Fibroblast of skin of left biceps (primary cell): ENCODE results near the gene RREB1.
"Not testable (repeated sequence)": the region's sequence is repeated elsewhere in the genome, so short reads cannot be mapped to it uniquely, and the experiment has no call there.

ENCODE experiments used
- DNase-seq, 2 experiments: peaks; one replicate each; pipeline ENCODE4 v3.0.0-alpha.2; 2013; ENCODE audit warnings: low read depth in 2 of 2

The RREB1 gene

DNA sequence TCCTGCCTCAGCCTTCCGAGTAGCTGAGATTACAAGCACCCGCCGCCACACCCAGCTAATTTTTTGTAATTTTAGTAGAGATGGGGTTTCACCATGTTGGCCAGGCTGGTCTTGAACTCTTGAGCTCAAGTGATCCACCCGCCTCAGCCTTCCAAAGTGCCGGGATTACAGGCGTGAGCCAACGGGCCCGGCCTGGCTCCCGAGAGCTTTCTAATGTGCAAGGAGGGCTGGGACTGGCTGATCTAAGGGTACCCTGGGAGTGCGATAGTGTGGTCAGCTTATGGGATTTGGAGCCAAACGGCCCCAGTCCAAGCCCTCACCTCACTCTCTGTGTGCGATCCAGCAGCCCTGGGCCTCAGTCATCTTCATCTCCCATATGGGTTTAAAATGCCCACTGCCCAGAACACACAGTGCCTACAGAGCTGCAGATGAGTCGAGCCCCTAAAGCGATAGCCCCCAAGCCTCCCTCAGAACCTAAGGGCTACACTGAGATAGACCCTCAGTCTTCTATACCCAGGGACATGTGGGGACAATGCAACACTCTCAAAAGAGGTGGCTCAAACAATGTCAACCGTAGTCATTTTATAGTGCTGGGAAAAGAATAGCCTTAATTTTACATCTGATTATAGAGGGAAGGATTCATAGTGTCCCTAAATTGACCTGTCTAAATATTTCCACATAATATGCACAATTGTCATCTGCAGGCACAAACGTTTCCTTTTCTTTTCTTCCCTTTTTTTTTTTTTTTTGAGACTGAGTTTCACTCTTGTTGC, 155.2 kb downstream of the RREB1 start:
- no peak for DNase-seq

DNA sequence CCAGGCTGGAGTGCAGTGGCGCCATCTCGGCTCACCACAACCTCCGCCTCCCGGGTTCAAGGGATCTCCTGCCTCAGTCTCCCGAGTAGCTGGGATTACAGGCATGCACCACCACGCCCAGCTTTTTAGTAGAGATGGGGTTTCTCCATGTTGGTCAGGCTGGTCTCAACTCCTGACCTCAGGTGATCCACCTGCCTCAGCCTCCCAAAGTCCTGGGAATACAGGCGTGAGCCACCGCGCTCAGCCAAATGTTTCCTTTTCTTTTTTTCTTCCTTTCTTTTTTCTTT, 155.7 kb downstream of the RREB1 start:
- DNase-seq, result not testable (repeated sequence)

DNA sequence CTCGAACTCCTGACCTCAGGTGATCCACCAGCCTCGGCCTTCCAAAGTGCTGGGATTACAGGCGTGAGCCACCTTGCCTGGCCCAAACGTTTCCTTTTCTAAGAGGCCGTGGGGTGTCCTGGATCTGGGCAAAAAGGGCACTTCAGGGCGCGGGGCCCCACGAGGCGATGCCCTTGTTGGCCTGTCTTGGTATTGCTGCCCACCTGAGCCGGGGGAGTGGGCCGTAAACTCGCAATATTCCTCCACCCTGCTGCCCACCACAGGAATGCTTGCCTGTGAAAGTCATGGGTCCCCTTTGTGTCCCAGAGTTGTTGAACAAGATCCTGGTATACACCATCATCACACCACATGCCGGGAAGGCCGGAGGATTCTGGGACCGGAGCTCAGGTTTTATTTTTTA, 156.3 kb downstream of the RREB1 start:
- DNase-seq, result no peak

DNA sequence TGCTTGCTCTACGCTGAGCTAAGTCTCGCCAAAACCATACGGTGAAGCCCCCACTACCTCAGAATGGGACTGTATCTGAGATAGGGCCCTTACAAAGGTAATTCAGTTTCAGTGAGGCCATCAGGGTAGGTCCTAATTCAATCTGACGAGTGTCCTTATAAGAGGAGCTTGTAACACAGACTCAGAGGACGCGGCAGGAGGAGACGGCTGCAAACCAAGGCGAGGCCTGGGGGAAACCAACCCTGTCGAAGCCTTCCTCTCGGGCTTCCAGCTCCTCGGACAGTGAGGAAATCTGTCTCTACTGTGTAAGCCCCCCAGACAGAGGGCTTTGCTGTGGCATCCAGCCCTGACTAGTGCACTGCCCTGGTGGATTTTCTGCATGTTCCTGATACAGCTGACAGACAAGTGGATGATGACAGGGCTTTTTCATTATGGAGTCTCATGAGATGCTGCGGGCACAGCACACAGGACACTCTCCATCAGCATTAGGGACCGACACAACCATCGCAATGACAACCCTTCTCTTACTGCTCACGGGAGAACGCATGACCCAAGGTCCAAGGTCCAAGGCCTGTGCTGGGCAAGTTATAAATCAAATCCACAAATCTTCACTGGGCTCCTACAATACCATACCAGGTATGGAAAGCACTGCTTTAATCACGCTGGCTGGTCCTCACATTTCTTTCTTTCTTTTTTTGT, 157.1 kb downstream of the RREB1 start:
- DNase-seq, result no peak

DNA sequence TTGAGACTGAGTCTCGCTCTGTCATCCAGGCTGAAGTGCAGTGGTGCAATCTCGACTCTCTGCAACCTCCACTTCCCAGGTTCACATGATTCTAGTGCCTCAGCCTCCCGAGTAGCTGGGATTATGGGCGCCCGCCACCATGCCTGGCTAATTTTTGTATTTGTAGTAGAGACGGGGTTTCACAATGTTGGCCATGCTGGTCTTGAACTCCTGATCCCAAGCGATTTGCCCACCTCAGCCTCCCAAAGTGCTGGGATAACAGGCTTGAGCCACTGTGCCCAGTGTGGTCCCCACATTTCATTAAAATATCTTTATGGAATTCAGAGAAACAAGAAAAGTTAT, 157.6 kb downstream of the RREB1 start:
- not testable (repeated sequence) for DNase-seq

DNA sequence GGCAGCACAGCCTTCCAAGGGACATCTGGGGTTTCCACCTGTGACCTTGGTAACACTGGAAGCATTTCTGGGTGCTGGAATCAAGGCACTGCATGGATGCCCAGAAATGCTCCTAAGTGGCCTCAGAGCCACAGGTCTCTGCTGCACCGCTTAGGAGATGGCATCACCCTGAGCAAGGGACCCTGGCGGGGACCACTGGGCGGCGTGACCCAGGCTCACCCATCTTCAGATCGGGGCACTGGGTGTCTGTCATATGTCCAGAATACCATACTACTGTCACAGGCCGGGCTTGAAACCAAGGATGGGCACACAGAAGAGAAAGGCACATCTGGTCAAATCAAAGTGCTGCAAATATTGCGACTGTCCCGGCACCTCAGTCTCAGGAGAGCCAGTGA, 159.3 kb downstream of the RREB1 start:
- no peak for DNase-seq

DNA sequence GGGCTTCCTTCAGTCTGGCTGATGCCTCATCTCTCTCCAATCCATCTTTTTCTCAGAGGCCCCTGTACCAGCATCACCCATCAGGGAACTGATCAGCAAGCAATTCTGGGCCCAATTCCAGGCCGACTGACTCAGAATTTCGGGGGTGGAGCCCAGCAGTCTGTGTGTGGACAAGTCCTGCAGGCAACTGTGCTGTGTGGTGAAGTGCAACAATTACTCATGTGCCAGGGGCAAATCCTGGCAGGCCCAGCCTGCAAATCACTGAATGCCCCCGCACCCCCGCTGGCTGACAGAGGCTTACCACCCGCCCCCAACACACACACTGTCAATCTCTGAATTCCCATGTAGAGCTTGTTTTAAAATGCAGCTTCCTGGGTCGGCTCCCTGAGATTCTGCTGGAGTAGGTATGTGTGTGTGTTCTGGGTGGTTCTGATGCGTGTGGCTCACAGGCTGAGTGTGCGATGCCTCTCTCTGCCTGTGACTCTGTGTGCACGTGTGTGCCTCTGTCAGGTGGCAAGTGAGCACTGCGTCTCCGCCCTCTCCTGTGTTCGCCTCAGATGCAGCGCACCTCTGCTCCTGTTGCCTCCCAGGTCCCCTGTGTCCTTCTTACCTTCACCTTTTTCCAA, 159.8 kb downstream of the RREB1 start:
- peak; percentile 74 to 76 for DNase-seq

DNA sequence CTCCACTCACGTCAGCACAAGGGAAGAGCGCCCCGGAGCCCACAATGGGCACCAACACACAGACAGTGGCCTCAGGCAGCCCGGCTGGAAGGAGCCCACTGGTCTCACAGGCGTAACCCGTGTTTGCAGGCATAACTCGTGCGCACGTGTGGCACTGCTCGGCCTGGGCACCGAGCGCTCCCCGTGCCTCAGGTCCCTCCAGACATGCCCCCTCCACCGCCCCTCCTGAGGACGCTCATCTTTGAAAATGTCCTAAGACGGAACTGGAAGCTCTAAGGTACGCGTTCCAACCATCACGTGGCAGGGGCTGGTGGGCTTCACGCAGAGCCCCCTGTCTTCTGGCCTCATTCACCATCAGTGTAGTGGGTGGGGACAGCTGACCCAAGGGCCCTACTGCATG, 160.6 kb downstream of the RREB1 start:
- DNase-seq, result no peak

DNA sequence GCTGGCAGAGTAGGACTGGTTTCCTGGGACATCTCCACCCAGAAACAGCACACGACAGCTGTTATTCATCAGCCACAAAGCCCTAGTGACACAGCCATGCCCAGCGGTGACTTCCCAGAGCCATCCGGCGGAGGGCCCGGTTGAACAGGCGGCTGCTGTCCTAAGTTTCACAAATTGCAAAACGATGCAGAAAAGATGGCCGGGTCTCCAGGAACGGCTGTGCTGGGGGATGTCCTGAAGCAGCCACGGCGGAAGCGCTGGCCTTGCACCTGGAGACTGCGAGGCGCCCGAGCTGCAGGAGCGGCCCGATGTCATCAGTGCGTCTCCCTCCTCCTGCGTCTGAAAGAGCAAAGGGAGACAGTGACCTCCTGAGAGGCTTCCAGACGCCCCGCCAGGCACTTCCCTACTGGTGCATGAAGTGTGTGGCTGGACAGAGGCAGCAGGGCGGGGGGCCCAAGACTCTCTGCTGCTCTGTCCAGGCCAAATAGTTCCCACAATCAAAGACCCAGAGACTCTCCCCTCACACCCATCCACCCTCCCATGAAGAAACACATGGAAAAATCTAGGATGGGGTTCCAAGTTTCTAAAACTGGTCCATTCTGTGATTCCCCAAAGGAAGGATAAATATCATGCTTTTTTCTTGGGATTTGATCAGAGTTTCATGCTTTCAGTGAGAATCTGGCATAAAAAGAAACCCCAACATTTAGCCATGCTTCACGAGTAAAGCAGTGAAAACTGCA, 161.2 kb downstream of the RREB1 start:
- no peak for DNase-seq

DNA sequence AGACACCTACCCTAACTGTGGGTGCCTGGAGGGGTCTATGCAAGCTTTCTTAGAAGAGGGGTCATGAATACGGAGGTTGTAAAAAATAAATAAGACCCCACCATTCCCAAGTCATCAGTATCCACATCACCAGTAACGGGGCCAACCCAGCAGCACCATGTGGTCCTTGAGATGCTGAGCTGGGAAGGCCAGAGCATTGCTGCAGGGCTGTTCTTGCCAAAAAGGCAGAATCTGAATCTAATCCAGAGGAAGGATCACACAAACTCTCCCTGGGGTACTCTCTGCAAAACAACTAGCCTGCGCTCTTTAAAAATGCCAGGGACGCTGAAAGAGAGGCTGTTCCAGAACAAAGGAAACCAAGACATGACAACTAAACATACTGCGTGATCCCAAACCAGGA, 162.1 kb downstream of the RREB1 start:
- DNase-seq, result no peak

DNA sequence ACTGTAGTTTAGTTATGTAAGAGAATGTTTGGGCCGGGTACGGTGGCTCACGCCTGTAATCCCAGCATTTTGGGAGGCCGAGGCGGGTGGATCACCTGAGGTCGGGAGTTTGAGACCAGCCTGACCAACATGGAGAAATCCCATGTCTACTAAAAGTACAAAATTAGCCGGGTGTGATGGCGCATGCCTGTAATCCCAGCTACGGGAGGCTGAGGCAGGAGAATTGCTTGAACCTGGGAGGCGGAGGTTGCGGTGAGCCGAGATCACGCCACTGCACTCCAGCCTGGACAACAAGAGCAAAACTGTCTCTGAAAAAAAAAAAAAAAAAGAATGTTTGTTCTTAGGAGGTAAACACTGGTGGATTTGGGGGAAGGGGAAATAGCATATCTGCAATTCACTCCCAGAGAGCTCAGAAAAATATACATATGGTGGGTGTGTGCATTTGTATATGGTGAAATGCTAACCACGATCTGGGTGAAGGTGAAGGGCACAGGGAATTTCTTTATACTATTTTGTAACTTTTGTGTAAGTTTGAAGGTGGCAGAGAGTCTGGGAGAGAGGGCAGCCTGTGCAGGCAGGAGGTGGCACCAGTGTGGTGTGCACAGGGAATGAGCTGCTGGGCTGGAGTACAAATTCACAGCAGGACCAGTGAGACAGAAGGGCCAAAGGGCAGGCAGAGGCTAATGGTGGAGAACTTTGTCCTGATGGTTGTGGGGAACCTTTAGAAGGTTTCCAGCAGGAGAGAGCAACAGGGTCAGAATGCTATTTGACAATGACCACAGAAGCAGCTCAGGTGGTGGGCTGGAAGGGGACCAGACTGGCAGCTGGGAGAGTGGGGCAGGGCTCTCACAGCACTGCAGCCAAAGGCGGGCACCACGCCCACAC, 162.8 kb downstream of the RREB1 start:
- no peak for DNase-seq

DNA sequence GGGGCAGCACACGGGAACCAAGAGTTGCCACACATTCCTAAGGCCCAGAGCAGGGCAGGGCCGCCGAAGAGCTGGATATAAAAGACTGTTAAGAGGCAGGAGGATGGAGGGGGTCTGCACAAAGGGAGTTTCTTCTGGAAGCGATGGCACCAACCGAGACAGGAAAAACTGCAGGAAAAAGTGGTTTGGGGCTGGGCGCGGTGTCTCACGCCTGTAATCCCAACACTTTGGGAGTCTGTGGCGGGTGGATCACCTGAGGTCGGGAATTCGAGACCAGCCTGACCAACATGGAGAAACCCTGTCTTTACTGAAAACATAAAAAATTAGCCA, 163.4 kb downstream of the RREB1 start:
- DNase-seq, result no peak

DNA sequence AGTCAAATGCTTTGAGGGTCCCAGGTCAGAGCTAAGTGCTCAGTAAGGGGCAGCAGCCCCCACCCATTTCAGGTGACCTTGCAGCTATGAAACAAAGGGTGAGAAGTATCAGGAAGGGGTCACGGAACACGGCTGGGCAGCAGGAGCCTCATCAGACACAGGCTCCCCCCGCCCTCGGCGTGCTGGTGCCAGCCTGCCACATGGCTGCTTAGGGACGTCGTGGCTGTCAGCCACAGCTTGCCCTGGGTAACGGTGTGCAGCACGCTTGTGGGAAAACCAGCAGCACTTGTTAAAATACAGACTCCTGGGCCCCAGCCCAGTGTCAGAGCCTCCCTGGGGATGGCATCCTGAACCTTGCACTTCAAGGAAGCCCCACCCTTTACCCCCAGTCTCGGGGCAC, 165.9 kb downstream of the RREB1 start:
- no peak for DNase-seq

DNA sequence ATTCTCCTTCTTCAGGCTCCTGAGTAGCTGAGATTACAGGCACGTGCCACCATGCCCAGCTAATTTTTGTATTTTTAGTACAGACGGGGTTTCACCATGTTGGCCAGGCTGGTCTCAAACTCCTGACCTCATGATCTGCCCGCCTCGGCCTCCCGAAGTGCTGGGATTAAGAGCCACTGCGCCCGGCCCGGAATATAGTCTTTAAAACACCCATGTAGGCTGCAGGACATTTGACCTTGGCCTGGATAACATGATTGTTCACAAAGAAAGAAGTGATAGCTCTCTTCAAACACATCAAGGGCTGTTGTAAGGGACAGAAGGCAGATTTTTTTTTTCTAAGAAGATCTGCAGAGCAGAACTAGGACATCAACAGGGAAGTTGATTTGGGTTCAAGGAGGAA, 166.8 kb downstream of the RREB1 start:
- DNase-seq, result not testable (repeated sequence)

DNA sequence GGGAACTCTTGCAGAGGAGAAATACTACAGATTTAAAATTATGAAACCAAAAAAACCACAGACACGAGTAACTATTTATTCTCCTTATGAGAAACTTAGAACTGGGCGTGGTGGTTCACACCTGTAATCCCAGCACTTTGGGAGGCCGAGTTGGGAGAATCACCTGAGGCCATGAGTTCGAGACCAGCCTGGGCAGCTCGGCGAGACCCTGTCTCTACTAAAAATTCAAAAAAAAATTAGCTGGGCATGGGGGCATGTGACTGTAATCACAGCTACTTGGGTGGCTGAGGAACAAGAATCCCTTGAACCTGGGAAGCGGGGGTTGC, 168.4 kb downstream of the RREB1 start:
- no peak for DNase-seq

DNA sequence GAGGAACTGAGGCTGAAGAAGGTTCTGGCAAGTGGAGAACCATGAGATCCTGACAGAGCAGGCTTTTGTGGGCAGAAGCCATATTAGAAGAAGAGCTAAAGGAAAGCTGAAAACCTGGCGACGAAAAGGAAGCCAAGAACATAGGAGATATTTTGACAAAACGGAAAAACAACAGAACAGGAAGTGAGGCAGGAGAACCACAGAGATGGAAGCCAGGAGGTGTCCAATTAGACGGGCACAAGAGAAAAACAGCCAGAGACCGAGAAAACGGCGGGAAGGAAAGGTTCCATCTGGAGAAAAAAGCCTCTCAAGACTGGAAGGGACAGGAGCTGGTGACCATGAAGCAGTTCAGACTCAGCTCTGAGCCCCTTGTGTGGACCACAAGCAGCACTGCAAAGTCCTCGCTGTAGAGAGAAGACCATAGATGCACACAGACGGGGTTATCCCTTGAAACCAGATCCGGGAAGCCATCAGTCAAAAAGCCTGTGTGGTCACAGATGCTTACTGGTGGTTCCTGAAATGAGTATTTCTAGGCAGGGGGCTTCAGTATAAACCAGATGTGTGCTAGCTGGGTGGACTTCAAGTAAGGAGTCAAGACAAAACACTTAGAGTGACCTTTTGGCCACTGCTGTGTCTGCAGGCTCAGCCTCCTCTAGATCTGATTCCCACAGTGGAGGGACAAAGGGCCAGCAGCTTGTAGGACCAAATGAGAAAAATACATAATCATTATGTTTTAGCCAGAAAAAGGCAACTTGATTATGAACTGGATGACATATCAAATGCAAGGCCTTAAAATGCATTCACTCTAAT, 174.5 kb downstream of the RREB1 start:
- no peak for DNase-seq

DNA sequence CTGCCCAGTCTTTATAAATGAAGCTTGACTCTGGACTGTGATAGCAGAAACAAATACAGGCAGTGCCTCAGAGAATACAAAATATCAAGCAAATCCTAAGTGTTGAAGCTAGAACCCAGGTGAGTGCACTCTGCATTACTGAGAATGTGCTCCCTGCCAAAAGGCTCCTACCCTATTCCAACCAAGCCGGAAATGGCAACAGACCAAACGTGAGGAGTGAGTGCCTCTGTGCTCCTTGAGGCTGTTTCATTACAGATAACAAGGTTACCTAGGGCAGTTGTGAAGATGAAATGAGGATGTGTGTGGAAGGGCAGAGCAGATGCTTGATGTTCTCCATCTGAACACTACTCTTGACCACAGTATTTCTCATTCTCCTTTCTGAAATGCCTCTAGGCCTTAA, 175.9 kb downstream of the RREB1 start:
- DNase-seq, result no peak

DNA sequence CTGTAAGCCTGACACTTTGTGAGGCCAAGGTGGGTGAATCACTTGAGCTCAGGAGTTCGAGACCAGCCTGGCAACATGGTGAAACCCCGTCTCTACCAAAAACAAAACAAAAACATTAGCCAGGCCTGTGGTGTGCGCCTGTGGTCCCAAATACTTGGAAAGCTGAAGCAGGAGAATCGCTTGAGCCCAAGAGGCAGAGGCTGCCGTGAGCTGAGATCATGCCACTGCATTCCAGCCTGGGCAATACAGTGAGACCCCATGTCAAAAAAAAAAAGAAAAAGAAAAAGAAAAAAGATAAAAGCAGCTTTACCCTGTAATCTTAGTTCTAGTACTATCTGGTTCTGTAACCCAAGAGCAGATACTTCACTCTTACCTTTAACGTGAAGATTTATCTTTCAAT, 177.7 kb downstream of the RREB1 start:
- no peak for DNase-seq

DNA sequence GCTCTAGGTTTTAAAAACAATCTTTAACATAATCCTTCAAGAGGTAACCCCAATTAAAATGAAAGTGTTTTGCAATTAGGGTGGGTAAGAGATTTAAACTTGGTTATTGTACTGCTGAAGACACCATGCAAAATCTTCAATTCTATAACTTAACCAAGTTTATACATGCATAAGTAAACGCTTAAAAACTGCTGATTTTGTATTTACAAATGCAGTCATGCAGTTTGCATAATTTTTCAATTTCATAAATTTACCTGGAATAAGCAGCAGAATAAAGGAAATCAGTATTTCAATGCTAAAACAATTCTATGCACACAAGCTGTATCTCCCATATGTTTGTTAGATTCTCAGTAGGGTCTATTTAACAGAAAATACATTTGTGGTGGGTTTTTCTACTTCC, 182.3 kb downstream of the RREB1 start:
- no peak for DNase-seq

DNA sequence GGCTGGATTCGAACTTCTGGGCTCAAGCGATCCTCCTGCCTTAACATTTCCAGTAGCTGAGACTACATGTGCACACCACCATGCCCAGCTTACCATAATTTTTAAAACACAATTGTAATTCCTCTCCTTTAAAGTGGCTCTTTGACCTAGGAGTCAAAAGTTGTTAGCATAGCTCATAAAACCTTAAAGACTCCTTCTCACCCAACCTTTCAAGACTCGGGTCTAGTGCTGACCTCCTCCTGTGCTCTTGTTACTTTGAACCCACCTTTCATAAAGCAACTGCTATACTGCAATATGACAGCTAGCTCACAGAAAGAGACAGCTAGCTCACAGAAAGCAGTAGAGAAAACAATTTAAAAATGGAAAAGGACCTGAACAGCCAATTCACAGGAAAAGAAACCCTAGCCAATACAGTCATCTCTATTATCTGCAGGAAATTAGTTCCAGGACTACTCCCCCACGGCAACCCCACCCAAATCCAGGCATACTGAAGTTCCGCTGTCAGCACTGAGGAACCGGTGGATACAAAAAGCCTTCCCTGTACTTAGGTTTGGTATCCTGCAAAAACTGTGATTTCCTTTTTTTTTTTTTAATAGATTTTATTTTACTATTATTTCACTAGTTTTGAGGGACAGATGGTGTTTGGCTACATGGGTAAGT, 185.0 kb downstream of the RREB1 start:
- DNase-seq, result no peak

DNA sequence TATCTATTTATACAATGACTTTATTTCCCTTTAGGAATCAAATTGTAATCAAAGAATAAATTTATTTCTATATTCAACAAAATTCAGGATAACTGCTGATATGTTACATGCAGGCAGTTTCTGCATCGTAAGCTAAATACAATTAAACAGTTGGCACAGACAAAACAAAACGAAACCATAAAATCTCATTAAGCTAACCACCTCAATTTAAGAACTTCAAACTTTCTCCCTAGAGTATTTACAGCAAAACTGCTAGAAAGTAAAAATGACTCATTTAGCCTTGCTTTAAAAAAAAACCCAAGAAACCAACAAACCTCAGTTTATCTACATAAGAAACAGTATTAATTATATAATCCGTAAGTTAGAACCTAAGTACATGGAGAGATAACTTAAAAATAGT, 188.2 kb downstream of the RREB1 start:
- DNase-seq, result no peak
